NCI-H1105 treated with DMSO at 0.1 percent for 48 hours (cell line): ENCODE measurements around the gene HS3ST4.
"Not testable (repeated sequence)": the region's sequence is repeated elsewhere in the genome, so short reads cannot be mapped to it uniquely, and the experiment has no call there.

Source experiments
- DNase-seq: peaks from one replicate; lab custom pipeline; 2025; lab: John Stamatoyannopoulos, UW

HS3ST4 gene

DNA sequence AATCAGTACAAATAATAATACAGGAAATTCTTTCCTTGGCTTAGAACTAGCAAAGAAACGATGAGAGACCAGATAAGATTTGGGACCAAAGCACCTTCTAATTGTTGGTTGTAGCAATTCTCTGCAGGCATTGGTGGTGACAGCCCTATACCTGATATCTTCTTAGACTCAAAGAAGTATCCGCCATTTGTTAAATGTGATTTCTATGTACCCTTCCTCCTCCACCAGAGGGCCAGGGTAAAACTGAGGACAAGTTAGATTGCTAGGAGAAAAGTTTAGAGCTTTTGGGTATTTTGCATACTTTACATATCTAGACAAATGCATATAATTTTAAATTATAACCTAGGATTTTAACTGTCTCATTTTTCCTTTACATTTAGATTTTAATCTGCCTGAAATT is 304.3 kb downstream of the HS3ST4 start:
- no peak for DNase-seq

DNA sequence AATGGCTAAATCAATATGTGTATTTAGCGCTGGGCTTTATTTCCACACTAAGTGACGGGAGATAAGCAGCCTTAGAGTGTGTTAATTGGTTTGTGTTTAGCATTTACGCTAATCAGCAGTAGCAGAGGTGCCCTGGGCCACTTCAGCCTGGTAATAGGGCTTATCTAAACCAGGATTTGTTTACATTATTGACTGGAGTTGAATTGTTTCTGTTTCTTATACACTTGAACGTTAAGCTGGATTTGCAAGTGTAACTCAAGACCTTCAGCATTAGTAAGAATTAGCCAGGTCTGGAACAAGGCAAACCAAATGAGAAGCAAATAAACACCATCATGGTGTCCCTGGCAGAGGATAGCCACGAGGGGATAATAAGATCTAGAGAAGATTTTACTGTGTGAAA is 313.6 kb downstream of the HS3ST4 start:
- peak; percentile 91 for DNase-seq

DNA sequence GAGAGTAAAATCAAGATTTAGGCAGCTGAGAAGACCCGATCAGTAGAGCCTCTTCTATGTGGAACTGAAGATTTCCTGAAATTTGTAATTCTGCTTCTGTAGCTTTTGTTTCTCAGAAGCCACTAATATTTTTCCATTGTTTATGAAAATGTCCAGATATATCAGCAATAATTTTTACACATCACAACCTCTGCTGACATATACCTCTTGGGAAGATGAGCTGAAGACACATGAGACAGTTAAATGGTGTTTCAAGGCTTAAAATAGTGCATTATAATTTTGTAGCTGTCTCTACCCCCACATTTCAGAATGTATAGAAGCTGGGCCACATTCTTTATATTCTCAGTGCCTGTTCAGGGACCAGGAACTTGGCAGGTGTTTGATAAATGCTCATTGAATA is 320.6 kb downstream of the HS3ST4 start:
- no peak for DNase-seq

DNA sequence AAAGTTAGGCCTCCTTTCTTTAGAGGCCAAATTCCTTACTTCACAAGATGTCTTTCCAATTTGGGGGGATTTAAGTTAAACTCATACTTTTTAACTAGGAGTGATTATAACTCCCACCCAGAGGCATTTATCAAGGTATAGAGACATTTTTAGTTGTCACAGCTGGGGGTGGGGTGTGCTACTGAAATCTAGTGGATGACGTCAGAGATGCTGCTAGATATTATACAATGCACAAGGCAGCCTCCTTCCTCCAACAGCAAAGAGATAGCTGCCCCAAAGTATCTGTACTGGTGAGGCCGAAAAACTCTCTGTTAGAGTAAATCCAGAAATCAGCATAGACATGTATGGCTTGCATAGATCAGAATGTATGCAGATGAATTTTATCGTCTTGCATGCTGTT is 324.0 kb downstream of the HS3ST4 start:
- no peak for DNase-seq

DNA sequence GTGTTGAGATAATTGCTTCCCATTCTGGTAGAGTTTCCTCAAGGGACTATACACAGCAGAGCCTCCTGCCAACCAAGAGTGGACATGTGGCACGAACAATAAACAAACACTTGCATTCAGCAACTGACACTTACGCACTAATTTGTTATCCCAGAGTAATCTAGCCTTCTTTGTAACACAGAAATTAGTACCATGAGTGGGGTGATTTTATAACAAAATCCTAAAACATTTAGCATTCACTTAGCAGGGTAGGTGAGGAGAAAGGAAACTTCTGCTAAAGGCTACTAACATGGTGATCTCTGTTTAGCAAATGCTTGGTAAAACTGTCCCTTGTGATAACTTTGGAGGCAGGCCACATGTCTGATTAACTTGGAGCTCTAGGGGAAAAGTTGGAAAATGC is 325.2 kb downstream of the HS3ST4 start:
- no peak for DNase-seq

DNA sequence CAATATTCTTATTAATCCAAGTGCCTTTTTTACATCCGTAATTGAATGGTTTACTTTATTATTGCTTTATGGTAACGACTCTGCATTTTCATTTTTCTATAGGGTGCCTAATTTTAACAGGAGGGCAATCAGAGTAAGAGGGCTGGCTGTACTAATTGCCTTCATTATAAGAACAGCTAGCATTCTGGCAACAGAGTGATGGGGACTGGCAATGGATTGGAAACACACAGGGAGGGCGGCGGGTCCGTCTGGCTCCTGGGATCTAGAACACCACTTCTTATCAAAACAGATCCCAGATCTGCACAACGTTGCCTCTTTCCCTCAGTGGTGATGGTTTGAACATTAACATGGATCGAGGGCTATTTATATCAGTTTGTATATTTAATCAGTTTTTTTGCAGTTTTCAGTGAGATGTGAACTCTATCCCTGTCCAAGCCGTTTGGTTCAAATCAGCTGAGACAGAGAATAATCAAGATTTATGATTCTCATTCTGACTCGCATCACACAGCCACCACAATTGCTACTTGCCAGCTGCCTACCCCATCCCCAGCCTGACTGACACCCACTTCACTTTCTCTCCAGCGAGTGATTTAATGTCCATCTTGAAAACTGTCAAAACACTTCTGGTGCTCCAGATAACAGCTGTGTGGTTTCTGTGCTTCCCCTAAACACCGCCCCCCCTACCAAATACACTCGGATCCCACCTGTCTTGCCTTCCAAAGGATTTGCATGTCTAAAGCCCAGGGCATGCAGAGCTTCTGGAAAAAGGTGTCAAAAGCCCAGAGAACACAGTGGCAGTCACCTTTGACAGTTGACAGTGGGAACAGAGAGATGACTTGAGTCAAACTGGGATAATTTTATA is 327.9 kb downstream of the HS3ST4 start:
- peak; percentile 96 for DNase-seq

DNA sequence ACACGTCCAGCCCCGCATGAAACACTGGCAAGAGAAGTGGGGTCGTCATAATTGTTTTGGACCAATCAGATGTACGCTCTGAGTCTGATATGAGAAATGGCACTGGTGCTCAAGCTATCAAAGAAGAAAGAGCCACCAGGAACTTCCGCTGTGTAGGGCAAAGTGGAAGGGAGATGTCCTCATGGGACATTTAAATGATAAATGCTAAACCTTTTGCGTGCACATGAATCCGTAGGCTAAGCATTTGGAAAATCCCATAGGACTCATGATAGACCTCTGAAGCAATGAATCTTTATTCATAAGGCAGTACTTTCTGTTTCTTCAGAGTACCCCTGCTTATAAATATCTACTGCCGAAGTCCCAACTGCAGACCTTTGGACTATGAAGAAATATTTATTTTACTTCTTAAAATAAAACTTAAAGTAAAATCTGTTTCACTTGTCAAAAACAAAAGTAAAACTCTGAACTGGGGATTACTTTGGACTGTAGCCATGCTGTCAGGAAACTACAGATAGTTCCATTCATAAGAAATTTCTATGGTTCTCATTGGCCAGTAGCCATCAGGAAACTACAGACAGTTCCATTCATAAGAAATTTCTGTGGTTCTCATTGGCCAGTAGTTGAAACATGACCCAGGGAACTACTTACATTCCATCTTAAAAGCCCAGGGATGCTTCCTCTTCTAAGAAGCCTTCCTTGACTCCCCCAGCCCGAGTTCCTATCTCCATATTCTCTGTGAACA is 335.1 kb downstream of the HS3ST4 start:
- DNase-seq, result no peak

DNA sequence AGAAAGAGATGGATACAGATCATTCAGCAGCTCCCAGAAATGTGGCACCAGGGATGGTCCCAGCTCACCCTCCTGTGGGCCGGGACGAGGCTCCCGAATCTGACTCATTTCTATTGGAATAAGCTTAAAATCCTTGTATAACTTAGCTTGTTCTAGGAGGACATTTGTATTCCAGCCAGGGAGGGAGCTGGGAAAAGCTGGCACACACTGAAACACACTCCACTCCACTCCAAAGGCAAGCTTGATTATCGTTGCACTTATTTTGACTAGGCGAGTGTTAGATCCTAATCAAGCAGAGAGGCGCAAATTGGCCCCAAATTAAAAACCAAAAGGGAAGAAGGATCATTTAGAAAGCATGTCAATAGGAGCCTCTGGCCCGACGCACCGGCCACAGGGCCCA is 339.5 kb downstream of the HS3ST4 start:
- no peak for DNase-seq

DNA sequence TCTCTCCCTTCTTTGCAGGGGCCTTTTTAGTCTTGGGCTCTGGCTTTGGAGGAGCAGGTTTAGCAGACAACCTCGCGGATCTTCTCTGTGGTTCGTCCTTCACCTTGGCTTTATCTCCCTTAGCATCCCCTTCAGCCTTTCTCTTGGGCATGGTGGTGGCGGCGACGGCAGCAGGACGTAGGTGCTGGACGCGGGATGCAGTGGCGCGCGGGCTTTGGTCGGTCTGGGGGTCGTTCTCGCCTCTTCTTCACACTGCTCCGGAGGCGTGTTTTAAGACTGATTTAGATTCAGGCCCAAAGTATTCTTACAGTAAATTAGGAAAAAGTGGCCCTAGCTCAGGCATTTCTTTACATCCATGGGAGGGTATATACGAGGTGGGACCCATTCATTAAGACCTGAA is 340.9 kb downstream of the HS3ST4 start:
- not testable (repeated sequence) for DNase-seq

DNA sequence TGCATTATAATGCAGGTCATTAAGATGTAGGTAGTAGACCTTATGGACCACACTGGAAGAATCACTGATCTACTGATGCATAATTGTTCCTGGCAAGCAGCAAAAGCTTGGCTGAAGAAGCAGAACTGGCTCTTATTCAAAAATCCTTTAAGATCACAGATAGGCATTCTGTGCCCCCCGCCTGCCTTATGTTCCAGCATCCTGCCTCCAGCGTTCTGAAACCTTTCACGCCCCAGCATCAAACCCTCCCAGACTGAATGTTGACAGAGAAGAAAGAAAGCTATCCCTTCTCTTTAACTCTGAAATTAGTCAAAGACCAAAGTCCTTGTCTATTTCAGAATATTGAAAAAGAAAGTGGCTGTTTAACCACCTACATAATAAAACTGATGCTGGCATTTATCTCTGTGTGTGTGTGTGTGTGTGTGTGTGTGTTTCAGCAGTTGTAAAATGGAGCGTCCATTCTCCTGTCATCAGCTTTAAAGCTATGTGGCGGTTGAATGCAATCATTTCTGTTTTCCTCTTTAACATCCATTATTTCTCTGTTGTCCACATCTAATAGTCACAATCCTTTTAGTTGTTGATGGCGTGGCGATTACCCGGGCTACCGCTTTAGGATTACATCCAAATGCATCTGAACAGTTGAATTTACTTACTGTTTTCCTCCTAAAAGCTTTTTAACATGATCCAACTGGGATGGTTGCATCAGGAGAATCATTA is 350.4 kb downstream of the HS3ST4 start:
- no peak for DNase-seq

DNA sequence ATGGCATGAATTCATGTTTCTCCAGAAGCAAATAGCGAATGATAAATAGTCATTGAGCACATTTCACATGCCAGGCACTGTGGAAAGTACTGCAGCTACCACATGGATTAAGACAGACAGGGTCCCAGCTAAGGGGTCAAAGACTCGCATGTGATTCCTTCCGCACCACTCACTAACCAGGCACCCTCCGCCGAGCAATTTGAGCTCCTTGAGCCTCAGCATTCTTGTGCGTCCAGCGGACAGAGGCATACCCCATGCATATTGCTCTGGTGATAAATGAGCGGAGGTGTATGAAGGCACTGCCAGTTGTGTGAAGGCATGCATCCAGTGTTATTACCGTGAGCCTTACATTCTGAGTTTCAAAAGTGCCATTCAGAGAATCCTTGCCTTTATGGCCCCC is 358.7 kb downstream of the HS3ST4 start:
- no peak for DNase-seq

DNA sequence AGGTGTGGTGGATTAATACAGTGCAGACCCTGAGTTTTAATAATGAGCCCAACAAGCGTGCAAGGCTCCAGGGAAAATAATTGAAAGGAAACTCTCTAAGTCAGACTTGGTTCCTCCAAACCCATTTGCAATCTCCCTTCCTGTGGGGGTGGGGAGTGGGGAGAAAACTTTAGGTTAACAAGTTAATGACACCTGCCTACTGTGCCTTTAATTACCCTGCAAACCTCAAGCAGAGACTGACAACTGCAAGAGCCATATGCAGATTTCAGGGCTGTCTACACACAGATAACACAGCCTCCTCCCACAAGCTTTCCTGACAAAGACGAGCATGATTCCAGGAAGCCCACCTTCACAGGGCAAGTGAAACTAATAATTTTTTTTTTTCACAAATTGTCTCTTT is 359.3 kb downstream of the HS3ST4 start:
- DNase-seq, result no peak

DNA sequence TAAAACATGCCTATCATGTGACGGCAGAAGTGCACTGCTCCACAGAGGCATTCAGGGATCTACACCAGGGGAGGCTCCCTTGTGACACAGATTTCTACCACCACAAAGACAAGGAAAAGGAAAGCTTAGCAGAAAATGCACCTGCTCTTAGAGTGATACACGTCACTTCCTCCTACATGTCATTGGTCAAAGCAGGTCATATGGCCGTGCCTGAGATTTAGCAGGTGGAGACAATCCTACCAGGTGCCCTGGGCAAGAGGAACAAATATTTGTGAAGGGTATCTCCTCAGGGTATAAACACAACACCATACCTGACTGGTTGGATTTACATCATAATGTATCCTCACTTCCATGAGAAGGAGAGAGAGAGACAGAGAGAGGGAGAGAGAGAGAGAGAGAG is 362.1 kb downstream of the HS3ST4 start:
- DNase-seq, result no peak

DNA sequence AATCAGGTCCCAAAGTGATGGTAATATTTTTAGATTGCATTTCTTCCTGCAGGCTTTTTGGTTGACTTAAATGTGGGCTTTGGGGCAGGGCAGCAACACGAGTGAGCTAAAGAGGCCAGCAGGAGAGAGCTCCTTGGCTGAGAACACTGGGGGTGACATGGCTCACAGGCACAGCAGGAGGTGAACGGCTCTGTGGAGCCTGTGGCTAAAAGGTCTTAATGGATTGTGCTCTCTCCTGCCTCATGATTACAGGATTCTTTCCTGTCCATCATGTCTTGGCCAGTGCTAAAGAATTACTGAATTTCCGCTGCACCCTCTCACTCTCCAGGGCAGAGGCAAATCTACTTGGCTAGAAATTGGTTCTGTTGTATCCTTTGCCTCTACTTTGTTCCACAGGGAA is 366.6 kb downstream of the HS3ST4 start:
- no peak for DNase-seq

DNA sequence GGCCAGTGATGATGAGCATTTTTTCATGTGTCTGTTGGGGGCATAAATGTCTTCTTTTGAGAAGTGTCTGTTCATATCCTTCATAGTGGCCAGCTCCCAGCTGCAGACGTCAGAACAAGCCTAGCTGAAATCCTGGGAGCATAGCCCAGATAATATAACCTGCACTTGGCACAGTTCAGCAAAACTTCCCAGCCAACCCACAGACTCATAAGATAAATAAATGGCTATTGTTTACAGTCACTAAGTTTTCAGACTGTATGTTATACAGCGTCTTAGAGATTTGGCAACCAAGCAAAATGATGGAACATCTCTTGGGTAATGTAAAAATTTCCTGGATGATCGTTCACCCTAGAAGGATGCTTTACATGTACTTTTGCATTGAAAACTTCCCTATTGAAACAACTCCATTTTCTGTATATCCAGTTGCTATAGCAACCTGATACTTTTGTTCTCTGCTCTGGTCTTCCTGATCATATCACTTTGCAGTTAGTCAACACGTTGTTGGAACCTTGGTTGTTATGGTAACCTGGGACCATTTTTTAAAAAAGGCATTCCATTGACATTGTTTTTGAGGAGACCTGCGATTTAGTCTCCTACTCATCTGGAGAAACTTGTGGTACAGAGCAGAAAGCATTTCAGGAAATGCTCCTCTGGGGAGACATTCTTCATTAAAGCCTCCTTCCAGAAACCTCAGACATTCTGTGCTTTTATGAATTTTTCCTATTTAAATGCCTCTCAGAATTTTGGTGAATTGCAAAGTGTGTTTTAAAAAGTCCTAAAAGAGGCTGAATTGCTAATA is 378.7 kb downstream of the HS3ST4 start:
- DNase-seq, result peak; percentile 5

DNA sequence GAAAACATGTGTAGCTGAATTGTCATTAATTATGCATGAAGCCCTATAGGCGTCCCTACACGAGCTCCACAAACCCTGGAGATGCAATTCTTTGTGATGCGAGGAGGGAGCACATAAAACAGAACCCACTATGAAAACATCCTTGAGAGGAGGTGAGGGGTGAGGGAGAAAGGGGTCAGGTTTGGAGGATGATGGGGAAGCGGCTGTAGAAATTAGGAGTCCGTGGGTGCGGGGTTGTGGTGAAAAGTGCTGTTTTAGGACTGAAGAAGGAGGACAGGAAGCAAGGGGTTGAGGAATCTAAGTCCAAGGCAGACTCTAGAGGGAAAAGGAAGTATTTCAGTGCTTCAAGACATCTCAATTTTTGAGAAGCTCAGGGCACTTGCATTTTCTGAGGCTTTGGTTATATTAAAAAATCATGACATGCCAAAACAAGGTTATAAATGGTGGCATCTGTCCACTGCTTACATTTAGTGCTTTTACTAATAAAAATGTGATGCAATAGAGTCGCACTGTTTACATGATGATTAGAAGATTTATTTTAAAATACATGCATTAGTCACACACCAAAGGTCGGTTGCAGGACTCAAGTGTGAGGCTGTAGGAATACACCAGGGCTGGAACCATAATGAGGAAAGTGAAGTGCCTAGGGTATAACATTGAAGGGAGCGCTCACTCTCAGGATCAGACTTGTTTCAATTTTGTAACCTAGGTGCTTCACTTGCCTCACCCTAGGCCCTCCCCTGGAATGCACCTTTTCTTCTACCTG is 379.5 kb downstream of the HS3ST4 start:
- no peak for DNase-seq

DNA sequence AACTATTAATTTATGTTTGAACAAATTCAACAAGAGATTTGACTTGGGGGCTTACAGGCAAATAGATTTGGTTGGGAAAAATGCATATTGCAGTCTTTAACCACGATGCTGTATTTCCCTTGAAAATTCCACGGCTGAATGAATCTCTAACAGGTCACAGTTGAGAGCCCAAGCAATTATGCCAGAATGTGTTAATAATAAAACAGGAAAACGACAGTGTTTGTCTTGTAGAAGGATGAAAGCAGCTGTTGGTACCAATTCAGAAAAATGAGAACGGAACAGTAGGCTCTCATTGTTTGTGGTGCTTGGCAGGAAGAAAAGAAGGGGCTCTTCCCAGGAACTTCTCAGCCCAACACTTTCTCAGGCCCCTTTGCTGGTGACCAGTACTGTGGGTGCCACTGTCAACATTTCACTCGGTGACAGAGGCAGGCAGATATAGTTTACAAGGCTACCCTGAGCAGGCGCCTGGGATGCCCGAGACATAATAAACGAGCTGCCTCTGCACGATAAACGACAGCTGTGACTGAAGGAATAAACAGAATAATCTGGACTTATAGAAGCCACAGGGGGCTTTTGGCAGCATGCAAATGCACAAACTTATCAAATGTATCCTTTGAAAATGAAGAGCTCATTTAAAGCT is 387.1 kb downstream of the HS3ST4 start:
- peak; percentile 88 for DNase-seq

DNA sequence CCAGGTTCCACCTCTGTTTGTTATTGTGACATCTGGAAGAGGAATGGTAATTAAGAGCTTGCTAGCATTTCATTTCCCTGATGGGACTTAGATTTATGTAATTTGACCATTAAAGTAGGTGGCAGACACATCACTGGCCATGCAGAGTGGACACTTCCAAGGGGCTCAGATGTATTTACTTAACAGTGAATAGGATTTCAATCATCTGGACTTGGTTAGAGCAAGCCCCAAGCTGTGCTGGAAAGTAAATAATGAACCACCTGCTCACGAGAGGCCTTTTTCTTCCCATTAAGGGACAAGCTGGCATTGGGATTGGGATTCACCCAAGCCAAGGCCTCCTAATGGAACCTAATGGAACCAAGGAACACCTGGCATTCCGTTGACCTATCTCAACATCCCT is 395.3 kb downstream of the HS3ST4 start:
- DNase-seq, result peak; percentile 73

DNA sequence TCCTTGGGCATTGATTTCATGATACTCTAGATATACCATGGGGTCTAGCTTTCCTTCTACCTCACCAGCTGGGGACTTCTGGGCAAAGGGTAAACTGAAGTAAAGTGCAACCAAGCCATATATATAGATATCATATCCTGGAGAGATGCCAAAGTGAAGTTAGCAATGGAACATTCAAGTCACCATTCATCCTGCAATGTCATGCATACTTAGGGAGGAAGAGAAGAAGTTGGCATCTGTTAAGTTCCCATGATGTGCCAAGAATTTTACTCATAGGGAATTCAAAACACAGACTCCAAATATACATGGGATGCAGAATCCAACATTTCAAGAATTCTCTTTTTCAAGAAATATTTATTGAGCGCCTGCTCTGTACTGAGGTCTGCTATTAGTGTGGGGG is 399.8 kb downstream of the HS3ST4 start:
- no peak for DNase-seq

DNA sequence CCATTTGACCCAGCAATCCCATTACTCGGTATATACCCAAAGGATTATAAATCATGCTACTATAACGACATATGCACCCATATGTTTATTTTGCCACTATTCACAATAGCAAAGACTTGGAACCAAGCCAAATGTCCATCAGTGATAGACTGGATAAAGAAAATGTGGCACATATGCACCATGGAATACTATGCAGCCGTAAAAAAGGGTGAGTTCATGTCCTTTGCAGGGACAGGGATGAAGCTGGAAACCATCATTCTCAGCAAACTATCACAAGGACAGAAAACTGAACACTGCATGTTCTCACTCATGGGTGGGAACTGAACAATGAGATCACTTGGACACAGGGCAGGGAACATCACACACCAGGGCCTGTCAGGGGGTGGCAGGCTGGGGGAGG is 406.4 kb downstream of the HS3ST4 start:
- not testable (repeated sequence) for DNase-seq

DNA sequence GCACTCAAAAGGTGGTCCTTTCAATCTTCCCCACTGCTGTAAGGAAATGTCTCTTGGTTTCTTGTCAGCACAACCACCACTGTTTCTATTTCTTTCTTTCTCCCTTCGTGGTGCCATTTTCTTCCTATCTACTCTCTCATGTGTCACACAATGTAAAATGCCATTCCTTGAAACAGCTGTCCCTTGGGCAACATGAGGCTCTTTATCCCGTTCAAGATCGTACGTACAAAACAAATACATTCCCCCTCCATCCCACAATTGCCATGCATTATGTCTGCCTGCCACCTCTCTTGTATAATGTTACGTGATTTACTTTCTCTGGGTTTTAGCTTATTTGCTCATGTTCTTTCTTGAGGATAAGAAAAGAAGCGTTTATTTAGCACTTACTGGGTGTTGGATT is 410.6 kb downstream of the HS3ST4 start:
- DNase-seq, result no peak
